ENCODE measurements around the gene DNAJB1. TPM values are rescaled to one million over a fixed set of nuclear protein-coding genes. Genes with fewer than 3 reads are reported as not detected.
"Not testable (repeated sequence)": the region's sequence is repeated elsewhere in the genome, so short reads cannot be mapped to it uniquely, and the experiment has no call there.

DNAJB1 gene
- total RNA-seq, 1 donor from 2014 or later, result 61.9 TPM

DNA sequence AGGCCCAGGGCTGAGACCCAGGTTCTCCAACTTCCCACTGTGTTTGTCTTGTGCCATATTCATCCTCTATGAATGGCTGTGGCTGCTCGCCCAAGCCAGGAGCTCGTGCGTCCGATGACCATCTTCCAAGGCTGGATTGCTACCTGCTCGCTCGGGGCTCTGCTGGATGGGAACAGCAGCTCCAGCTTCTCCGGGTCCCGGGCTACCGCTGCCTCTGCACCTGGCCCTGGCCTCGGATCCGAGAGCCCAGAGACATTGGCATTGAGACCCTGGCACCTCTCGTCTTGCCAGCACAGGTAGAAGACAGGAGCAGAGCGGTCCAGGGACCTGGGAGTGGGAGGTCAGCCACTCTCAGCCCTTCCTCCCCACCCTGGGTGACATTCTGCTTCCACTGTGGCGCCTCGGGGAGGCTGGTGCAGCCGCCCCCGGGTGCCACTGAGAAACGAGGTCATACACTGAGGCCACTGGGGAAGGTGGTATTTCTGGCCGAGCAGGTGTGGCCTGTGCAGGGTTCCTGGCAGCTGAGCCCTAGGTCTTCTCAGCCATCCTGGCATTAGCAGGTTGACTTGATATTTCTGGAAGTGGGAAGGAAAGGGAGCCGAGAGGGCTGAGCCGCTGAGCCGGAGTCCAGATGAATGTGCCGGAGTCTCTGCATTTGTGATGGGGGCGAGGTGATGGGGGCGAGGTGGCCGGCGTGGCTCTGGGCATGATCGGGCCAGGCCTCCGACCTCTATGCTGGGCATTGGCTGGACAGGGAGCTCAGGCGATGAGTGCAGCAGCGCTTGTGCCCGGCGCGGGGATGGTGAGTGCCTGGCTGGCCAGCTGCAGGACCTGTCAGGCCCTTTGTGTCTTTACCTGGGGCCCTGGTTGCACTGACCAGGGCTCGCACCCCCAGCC lies 35.1 kb upstream of the DNAJB1 start:
- Histone ChIP-seq H4K20me1 (ENCODE audit: low read depth) (peaks cover 74% of the 10 kb centered on the region), H3K9ac (peak overlapping the region; percentile 32), H3K27me3 (no peaks in the 10 kb centered on the region), H3F3A (ENCODE audit: low read depth) (peaks cover 17% of the 10 kb centered on the region), H3K27ac (no peak overlapping the region), H3K79me2 (ENCODE audit: low read depth) (peaks cover 75% of the 10 kb centered on the region), H3K4me3 (no peak overlapping the region), H3K36me3 (no peaks in the 10 kb centered on the region), H3K4me2 (no peak overlapping the region), H2AFZ (replicated peaks) (no peak overlapping the region), H3K9me3 (ENCODE audit: low read depth) (no peaks in the 10 kb centered on the region), H3K4me1 (peaks cover 2% of the 10 kb centered on the region)
- Mint-ChIP-seq H3K4me1 (peaks cover 23% of the 10 kb centered on the region), H3K27ac (no peak overlapping the region), H3K36me3 (peaks cover 9% of the 10 kb centered on the region), H3K9me3 (no peaks in the 10 kb centered on the region), H3K4me3 (no peak overlapping the region), H3K27me3 (ENCODE audit: insufficient read depth, low read depth) (no peaks in the 10 kb centered on the region)
- TF ChIP-seq EZH2phosphoT487 (IDR thresholded peaks at IDR 0.05), result no peak
- no peak for TF ChIP-seq EZH2 (IDR thresholded peaks at IDR 0.05)
- TF ChIP-seq, protein P1, sequence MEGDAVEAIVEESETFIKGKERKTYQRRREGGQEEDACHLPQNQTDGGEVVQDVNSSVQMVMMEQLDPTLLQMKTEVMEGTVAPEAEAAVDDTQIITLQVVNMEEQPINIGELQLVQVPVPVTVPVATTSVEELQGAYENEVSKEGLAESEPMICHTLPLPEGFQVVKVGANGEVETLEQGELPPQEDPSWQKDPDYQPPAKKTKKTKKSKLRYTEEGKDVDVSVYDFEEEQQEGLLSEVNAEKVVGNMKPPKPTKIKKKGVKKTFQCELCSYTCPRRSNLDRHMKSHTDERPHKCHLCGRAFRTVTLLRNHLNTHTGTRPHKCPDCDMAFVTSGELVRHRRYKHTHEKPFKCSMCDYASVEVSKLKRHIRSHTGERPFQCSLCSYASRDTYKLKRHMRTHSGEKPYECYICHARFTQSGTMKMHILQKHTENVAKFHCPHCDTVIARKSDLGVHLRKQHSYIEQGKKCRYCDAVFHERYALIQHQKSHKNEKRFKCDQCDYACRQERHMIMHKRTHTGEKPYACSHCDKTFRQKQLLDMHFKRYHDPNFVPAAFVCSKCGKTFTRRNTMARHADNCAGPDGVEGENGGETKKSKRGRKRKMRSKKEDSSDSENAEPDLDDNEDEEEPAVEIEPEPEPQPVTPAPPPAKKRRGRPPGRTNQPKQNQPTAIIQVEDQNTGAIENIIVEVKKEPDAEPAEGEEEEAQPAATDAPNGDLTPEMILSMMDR (IDR thresholded peaks at IDR 0.05), result no peak
- no peak for DNase-seq (ENCODE audit: low spot score)

DNA sequence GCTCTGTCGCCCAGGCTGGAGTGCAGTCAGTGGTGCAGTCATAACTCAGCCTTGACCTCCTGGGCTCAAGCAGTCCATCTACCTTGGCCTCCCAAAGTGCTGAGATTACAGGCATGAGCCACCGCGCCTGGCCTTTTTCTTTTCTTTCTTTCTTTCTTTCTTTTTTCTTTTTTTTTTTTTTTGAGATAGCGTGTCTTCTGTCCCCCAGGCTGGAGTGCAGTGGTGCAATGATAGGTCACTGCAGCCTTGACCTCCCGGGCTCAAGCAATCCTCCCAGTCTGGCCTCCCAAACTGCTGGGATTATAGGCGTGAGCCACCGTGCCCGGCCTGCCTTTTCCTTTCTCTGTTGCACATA lies 33.8 kb upstream of the DNAJB1 start:
- not testable (repeated sequence) for H3K4me3 Mint-ChIP-seq; H3K27ac ChIP-seq; H3K4me2 ChIP-seq; H3K27ac Mint-ChIP-seq; H3K4me3 ChIP-seq; H3K27me3 ChIP-seq; H3K36me3 ChIP-seq; H3K9me3 Mint-ChIP-seq; H2AFZ ChIP-seq (replicated peaks); H3K4me1 ChIP-seq; H3K36me3 Mint-ChIP-seq; H3K9ac ChIP-seq; H3K27me3 Mint-ChIP-seq (ENCODE audit: insufficient read depth, low read depth); DNase-seq (ENCODE audit: low spot score); H3K9me3 ChIP-seq (ENCODE audit: low read depth)
- Histone ChIP-seq H3F3A (ENCODE audit: low read depth) (peaks cover 17% of the 10 kb centered on the region), H3K79me2 (ENCODE audit: low read depth) (peaks cover 69% of the 10 kb centered on the region), H4K20me1 (ENCODE audit: low read depth) (peaks cover 67% of the 10 kb centered on the region)
- H3K4me1 Mint-ChIP-seq, result peaks cover 23% of the 10 kb centered on the region

DNA sequence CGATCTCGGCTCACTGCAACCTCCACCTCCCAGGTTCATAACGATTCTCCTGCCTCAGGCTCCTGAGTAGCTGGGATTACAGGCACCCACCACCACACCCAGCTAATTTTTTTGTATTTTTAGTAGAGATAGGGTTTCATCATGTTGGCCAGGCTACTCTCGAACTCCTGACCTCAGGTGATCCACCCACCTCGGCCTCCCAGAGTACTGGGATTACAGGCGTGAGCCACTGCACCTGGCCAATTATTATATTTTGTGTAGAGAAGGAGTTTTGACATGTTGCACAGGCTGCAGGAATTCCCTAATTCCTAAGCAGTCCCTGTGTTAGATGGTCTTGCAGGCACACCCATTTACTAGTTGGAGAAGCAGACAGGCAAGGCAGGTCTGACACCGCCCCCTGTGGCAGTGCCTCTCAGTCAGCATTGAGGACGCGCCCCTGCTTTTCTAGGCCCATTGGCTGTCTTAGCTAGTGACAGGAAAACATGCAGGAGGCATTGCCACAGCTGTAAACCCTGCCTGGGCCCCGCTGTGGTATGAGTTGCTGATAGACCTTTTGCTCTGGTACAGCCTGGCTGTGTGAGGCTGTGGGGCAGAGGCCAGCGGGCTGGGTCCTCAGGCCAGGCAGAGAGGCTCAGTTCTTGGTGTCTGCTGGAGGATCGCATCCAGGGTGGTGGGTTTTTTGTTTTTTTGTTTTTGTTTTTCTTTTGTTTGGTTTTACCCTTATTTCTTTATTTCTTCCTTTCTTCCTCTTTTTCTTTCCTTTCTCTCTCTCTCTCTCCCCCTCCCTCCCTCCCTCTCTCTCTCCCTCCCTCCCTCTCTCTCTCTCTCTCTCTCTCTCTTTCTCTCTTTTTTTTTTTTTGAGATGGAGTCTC lies 33.2 kb upstream of the DNAJB1 start:
- not testable (repeated sequence) for H3K36me3 ChIP-seq; H3K27ac Mint-ChIP-seq; H3K27me3 Mint-ChIP-seq (ENCODE audit: insufficient read depth, low read depth); H3K4me3 ChIP-seq; H3K4me2 ChIP-seq; H3K4me3 Mint-ChIP-seq; H3K27me3 ChIP-seq; H3K27ac ChIP-seq; H2AFZ ChIP-seq (replicated peaks); H3K36me3 Mint-ChIP-seq; H3K9me3 ChIP-seq (ENCODE audit: low read depth); H3K4me1 ChIP-seq; H3K9me3 Mint-ChIP-seq; H3K9ac ChIP-seq
- peaks cover 20% of the 10 kb centered on the region for H3K4me1 Mint-ChIP-seq
- peaks cover 68% of the 10 kb centered on the region for H4K20me1 ChIP-seq (ENCODE audit: low read depth)
- TF ChIP-seq, protein P1 (IDR thresholded peaks at IDR 0.05), result peak; percentile 44
- H3F3A ChIP-seq (ENCODE audit: low read depth), result peaks cover 11% of the 10 kb centered on the region
- peak; percentile 71 for DNase-seq (ENCODE audit: low spot score)
- peaks cover 72% of the 10 kb centered on the region for H3K79me2 ChIP-seq (ENCODE audit: low read depth)

Data from neural progenitor cell (in vitro differentiated cells).